Ishikawa (cell line): ENCODE results near the gene CREB3L2.

Experiments used
- CEBPB ChIP-seq: IDR thresholded peaks from 2 replicates; pipeline ENCODE4 v1.6.1; 2012
- CREB1 ChIP-seq: IDR thresholded peaks from 2 replicates; pipeline ENCODE4 v1.6.1; 2012; ENCODE audit warnings: low read depth
- EGR1 ChIP-seq: IDR thresholded peaks from 2 replicates; pipeline ENCODE4 v1.6.1; 2012
- EP300 ChIP-seq: IDR thresholded peaks from 2 replicates; pipeline ENCODE4 v1.6.1; 2012; ENCODE audit warnings: borderline replicate concordance
- FOXM1 ChIP-seq: IDR thresholded peaks from 2 replicates; pipeline ENCODE4 v1.6.1; 2012; ENCODE audit warnings: low read depth, borderline replicate concordance
- MAX ChIP-seq: IDR thresholded peaks from 2 replicates; pipeline ENCODE4 v1.6.1; 2012
- NFIC ChIP-seq: IDR thresholded peaks from 2 replicates; pipeline ENCODE4 v1.6.1; 2012
- RAD21 ChIP-seq: IDR thresholded peaks from 2 replicates; pipeline ENCODE4 v1.6.1; 2012; ENCODE audit warnings: low read depth
- REST ChIP-seq: IDR thresholded peaks from 2 replicates; pipeline ENCODE4 v1.6.1; 2012; ENCODE audit warnings: low read depth, mild to moderate bottlenecking
- TAF1 ChIP-seq: IDR thresholded peaks from 2 replicates; pipeline ENCODE4 v1.6.1; 2012; ENCODE audit warnings: low read depth, mild to moderate bottlenecking
- TCF12 ChIP-seq: IDR thresholded peaks from 2 replicates; pipeline ENCODE4 v1.6.1; 2012; ENCODE audit warnings: low read depth
- TEAD4 ChIP-seq: IDR thresholded peaks from 2 replicates; pipeline ENCODE4 v1.6.1; 2012
- USF1 ChIP-seq: IDR thresholded peaks from 2 replicates; pipeline ENCODE4 v1.6.1; 2012
- YY1 ChIP-seq: IDR thresholded peaks from 2 replicates; pipeline ENCODE4 v1.6.1; 2012; ENCODE audit warnings: low read depth
- ZBTB7A ChIP-seq: IDR thresholded peaks from 2 replicates; pipeline ENCODE4 v1.6.1; 2012; ENCODE audit warnings: low read depth

Gene CREB3L2

GRCh38 chr7:137969828-137970227 lies 32.1 kb downstream of the CREB3L2 start:
- TF ChIP-seq CREB1 (no peak), TCF12 (no peak), MAX (no peak), USF1 (no peak), EP300 (no peak), YY1 (no peak), TAF1 (no peak), NFIC (no peak), FOXM1 (no peak), CEBPB (no peak), ZBTB7A (no peak), REST (no peak), EGR1 (no peak), TEAD4 (no peak), RAD21 (no peak)

- TF ChIP-seq USF1 = no peak
Measured at GRCh38 chr7:137968890-137969289, 33.0 kb downstream of the CREB3L2 start.

GRCh38 chr7:137967143-137968018 lies 34.5 kb downstream of the CREB3L2 start:
- no peak for TF ChIP-seq EGR1
- TF ChIP-seq CREB1 = no peak
- no peak for TF ChIP-seq FOXM1
- TF ChIP-seq EP300 = no peak
- TF ChIP-seq TCF12 = no peak
- TF ChIP-seq NFIC = no peak
- TF ChIP-seq REST = no peak
- TF ChIP-seq CEBPB = no peak

GRCh38 chr7:137966641-137967142 lies 35.2 kb downstream of the CREB3L2 start:
- TF ChIP-seq TCF12 = no peak
- no peak for TF ChIP-seq YY1
- TF ChIP-seq CEBPB = no peak
- no peak for TF ChIP-seq CREB1
- no peak for TF ChIP-seq REST
- TF ChIP-seq TAF1 = no peak
- no peak for TF ChIP-seq EP300
- no peak for TF ChIP-seq TEAD4
- no peak for TF ChIP-seq EGR1
- TF ChIP-seq FOXM1 = no peak
- no peak for TF ChIP-seq ZBTB7A
- no peak for TF ChIP-seq MAX
- TF ChIP-seq USF1 = no peak
- TF ChIP-seq NFIC = no peak
- no peak for TF ChIP-seq RAD21
